K562 (cell line): Measurements from ENCODE around the gene CSAD. TPM values are rescaled to one million over a fixed set of nuclear protein-coding genes. Genes with fewer than 3 reads are reported as not detected.

Source experiments
- ARID2 ChIP-seq: fragments of 450-650 bp; IDR thresholded peaks from 2 replicates; pipeline ENCODE4 v1.6.1; 2017; ENCODE audit warnings: antibody characterized with exemption, mild to moderate bottlenecking
- CREB3L1 ChIP-seq: fragments of 450-650 bp; IDR thresholded peaks from 2 replicates; pipeline ENCODE4 v1.6.1; 2014; ENCODE audit warnings: low read depth, mild to moderate bottlenecking, moderate library complexity, borderline replicate concordance
- CTCFL ChIP-seq: IDR thresholded peaks from 2 replicates; pipeline ENCODE4 v1.6.1; 2011; ENCODE audit warnings: borderline replicate concordance, low read depth, mild to moderate bottlenecking, moderate library complexity, low read length; ENCODE audit not compliant: insufficient read depth, poor library complexity, severe bottlenecking
- E2F3 ChIP-seq: fragments of 250-450 bp; sonication (Bioruptor Pico); IDR thresholded peaks from 2 replicates; pipeline ENCODE4 v1.4.0; 2020; ENCODE audit warnings: mild to moderate bottlenecking
- EHMT2 ChIP-seq: fragments of 450-650 bp; IDR thresholded peaks from 2 replicates; pipeline ENCODE4 v1.6.1; 2018; ENCODE audit warnings: antibody characterized with exemption
- EP400 ChIP-seq: fragments of 450-650 bp; IDR thresholded peaks from 2 replicates; pipeline ENCODE4 v1.6.1; 2017; ENCODE audit warnings: antibody characterized with exemption, mild to moderate bottlenecking, moderate library complexity
- HDGF ChIP-seq: fragments of 450-650 bp; IDR thresholded peaks from 2 replicates; pipeline ENCODE4 v1.6.1; 2016
- KDM1A ChIP-seq, 2 experiments: fragments of 450-650 bp; IDR thresholded peaks; 2 replicates each; pipeline ENCODE4 v1.6.1; 2016; ENCODE audit warnings: mild to moderate bottlenecking in 2 of 2
- LARP7 ChIP-seq: fragments of 450-650 bp; IDR thresholded peaks from 2 replicates; pipeline ENCODE4 v1.6.1; 2016
- PCBP2 ChIP-seq: fragments of 200-400 bp; formaldehyde crosslinking; IDR thresholded peaks from 2 replicates; pipeline ENCODE4 v1.6.1; 2018; ENCODE audit warnings: low read length, low read depth, mild to moderate bottlenecking, moderate library complexity; ENCODE audit not compliant: poor library complexity, severe bottlenecking
- POLR2B ChIP-seq: fragments of 450-650 bp; IDR thresholded peaks from 2 replicates; pipeline ENCODE4 v1.6.1; 2018; ENCODE audit warnings: low read depth; ENCODE audit not compliant: partially characterized antibody
- REST ChIP-seq, 2 experiments: fragments of 450-650 bp; formaldehyde crosslinking in 1 of 2; IDR thresholded peaks; 2 replicates each; pipeline versions ENCODE4 v1.4.0 to v1.6.1; 2014 to 2020; ENCODE audit warnings: mild to moderate bottlenecking in 2 of 2, borderline replicate concordance in 1 of 2, low read depth in 1 of 2
- SOX6 ChIP-seq: fragments of 450-650 bp; IDR thresholded peaks from 2 replicates; pipeline ENCODE4 v1.6.1; 2014; ENCODE audit warnings: mild to moderate bottlenecking
- TBL1XR1 ChIP-seq, 2 experiments: IDR thresholded peaks; 2 replicates each; pipeline ENCODE4 v1.6.1; 2012; ENCODE audit warnings: improper control_type of control experiment in 2 of 2, low read length in 2 of 2, mild to moderate bottlenecking in 1 of 2
- ZBTB7A ChIP-seq: IDR thresholded peaks from 2 replicates; pipeline ENCODE4 v1.6.1; 2011; ENCODE audit warnings: low read depth, mild to moderate bottlenecking, low read length, moderate library complexity, borderline replicate concordance; ENCODE audit not compliant: control insufficient read depth
- ZFX ChIP-seq: sonication (generic); formaldehyde crosslinking; IDR thresholded peaks from 2 replicates; pipeline ENCODE4 v1.8.0; 2022; ENCODE audit warnings: mild to moderate bottlenecking, missing genetic modification reagents, moderate library complexity
- ZNF764 ChIP-seq: fragments of 250-450 bp; sonication (Bioruptor Pico); IDR thresholded peaks from 2 replicates; pipeline ENCODE4 v1.4.0; 2020; ENCODE audit warnings: low read depth, mild to moderate bottlenecking, moderate library complexity
- polyA plus RNA-seq, 8 experiments: library from polyadenylated mRNA; depleted of rRNA in 4 of 8; stranded (reverse) in 5 of 8; unstranded in 3 of 8; fragments of >200 nt; fragmentation: Nextera tagmentation in 2 of 8; fragmentation: Illumina TruSeq in 1 of 8; extraction: Ambion mirVana in 2 of 8; extraction: Trizol in 1 of 8; gene quantifications; 2 replicates each; pipeline versions ENCODE4 v1.2.1 to v1.2.3, GENCODE V29; 2011 to 2014; ENCODE audit warnings: inconsistent platforms in 1 of 8, missing spikeins in 1 of 8
- total RNA-seq, 7 experiments: library from RNA; depleted of rRNA in 6 of 7; stranded (reverse); fragments of >200 nt in 6 of 7; fragmentation: Illumina TruSeq in 2 of 7; extraction: Trizol in 2 of 7; gene quantifications; 2 replicates each; pipeline versions ENCODE4 v1.2.1 to v1.2.3, GENCODE V29; 2011 to 2021; ENCODE audit warnings: low replicate concordance in 1 of 7

CSAD gene
- total and polyA plus RNA-seq, 9 of the 15 experiments (the other 6 are each of a cell fraction or from before 2014, with no cell fraction given) = 1.8 to 19.6 (median 8.1) TPM

GRCh38 chr12:53159195-53159839, 21.4 kb downstream of the CSAD start (continued):
- TF ChIP-seq CREB3L1 (peak; percentile 39; the same call in 1 of the 2 replicates), TBL1XR1 (IDR thresholded peaks at IDR 0.05; ENCODE audit: low read length in 2 of 2) (no peak), ZNF764 (CRISPR knock-in tag) (no peak), POLR2B (peak; percentile 43), ZBTB7A (no peak), E2F3 (no peak), PCBP2 (no peak), REST (IDR thresholded peaks at IDR 0.05; ENCODE audit: borderline replicate concordance) (peak; percentile 74), REST (CRISPR knock-in tag; IDR thresholded peaks at IDR 0.05; ENCODE audit: low read depth) (no peak), KDM1A (IDR thresholded peaks at IDR 0.05) (peak; percentile 23 to 56; a peak in 2 of 4 replicates), EHMT2 (peak; percentile 52; the same call in 1 of the 2 replicates), ARID2 (peak; percentile 64; the same call in 1 of the 2 replicates), SOX6 (peak; percentile 56; the same call in 1 of the 2 replicates), EP400 (peak; percentile 90), CTCFL (peak; percentile 82), HDGF (peak; percentile 82; the same call in 1 of the 2 replicates), ZFX (CRISPR knock-in tag) (no peak), LARP7 (peak; percentile 67; the same call in 1 of the 2 replicates)
